ENCODE data around the gene NEK1.

DNA sequence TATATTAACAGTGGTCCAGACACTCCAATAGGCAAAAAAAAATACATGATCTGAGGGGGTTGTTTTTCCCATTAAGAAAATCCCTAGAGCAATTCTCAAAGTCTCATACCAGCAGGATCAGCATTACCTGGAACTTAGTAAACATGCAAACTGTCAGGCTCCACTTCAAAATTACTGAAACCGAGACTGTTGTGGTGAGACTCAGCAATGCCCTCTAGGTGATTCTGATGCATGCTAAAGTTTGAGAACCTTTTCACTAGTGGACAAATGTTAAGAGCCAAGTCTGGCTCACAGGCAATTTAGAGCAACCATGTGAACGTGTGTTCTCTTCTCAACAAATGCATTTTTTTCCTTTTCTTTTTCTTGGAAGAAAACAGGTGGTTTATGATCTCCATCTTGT, 30.2 kb downstream of the NEK1 start:
- TF ChIP-seq POLR2A (IDR thresholded peaks at IDR 0.05), result no peak
- TF ChIP-seq, protein P1, sequence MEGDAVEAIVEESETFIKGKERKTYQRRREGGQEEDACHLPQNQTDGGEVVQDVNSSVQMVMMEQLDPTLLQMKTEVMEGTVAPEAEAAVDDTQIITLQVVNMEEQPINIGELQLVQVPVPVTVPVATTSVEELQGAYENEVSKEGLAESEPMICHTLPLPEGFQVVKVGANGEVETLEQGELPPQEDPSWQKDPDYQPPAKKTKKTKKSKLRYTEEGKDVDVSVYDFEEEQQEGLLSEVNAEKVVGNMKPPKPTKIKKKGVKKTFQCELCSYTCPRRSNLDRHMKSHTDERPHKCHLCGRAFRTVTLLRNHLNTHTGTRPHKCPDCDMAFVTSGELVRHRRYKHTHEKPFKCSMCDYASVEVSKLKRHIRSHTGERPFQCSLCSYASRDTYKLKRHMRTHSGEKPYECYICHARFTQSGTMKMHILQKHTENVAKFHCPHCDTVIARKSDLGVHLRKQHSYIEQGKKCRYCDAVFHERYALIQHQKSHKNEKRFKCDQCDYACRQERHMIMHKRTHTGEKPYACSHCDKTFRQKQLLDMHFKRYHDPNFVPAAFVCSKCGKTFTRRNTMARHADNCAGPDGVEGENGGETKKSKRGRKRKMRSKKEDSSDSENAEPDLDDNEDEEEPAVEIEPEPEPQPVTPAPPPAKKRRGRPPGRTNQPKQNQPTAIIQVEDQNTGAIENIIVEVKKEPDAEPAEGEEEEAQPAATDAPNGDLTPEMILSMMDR (IDR thresholded peaks at IDR 0.05), result no peak

All from uterus (tissue), 2 donors.